ENCODE results near the gene OSBPL5. TPM values are rescaled to one million over a fixed set of nuclear protein-coding genes. Genes with fewer than 3 reads are reported as not detected.

Gene OSBPL5
- total RNA-seq, 1 experiment from 2014 or later = 16.1 TPM

DNA sequence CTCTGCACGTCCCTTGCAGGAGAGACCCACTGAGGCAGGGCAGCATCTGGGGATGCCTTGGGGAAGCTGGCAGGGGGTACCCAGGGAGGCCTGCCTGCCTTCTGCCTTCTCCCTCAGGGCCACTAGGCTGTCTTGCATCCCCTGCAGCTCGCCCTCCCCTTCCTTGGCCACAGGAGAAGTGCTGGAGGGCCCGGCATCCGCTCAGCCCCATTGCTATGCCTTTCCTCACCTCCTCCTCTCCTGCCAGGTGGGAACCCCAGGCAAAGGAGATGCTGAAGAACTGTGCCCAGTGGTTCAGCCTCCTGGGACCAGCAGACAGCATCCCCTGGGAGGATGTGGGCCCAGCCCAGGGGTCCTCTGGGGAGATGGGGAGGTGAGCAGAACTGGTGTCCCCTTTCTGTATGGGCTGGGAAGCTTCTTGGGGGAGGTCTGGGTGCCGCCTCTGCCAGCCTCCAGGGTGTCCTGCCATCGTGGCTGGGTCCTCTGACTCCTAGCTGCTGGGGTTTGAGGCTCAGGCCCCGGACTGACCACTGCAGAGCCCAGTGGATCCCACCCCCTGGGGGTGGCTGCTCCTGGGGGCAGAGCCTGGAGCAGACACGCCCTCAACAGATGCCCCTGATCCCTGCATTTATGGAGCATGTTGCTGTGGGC, 32.9 kb upstream of the OSBPL5 start:
- Mint-ChIP-seq H3K9me3 (no peaks in the 10 kb centered on the region), H3K36me3 (ENCODE audit: insufficient read depth in 1 of 3, low read depth in 3 of 3) (no peaks in the 10 kb centered on the region), H3K27ac (no peak overlapping the region; a peak in 1 of 7 replicates), H3K27me3 (ENCODE audit: low read depth) (peaks cover 35% of the 10 kb centered on the region), H3K4me1 (peaks cover 9 to 22% of the 10 kb centered on the region in 2 experiments), H3K4me3 (no peak overlapping the region)
- no peak overlapping the region for H3T11ph ChIP-seq (ENCODE audit: low read length)
- H4K8ac ChIP-seq (replicated peaks; ENCODE audit: insufficient read length, low read depth, low read length) = no peak overlapping the region
- no peak overlapping the region for H4K91ac ChIP-seq (ENCODE audit: insufficient read length, low read depth, low read length)
- TF ChIP-seq, protein P1, sequence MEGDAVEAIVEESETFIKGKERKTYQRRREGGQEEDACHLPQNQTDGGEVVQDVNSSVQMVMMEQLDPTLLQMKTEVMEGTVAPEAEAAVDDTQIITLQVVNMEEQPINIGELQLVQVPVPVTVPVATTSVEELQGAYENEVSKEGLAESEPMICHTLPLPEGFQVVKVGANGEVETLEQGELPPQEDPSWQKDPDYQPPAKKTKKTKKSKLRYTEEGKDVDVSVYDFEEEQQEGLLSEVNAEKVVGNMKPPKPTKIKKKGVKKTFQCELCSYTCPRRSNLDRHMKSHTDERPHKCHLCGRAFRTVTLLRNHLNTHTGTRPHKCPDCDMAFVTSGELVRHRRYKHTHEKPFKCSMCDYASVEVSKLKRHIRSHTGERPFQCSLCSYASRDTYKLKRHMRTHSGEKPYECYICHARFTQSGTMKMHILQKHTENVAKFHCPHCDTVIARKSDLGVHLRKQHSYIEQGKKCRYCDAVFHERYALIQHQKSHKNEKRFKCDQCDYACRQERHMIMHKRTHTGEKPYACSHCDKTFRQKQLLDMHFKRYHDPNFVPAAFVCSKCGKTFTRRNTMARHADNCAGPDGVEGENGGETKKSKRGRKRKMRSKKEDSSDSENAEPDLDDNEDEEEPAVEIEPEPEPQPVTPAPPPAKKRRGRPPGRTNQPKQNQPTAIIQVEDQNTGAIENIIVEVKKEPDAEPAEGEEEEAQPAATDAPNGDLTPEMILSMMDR (conservative IDR thresholded peaks at IDR 0.05) = no peak
- DNase-seq = no peak
- H2BK15ac ChIP-seq (ENCODE audit: low read depth, low read length) = no peak overlapping the region
- H3K27ac ChIP-seq (ENCODE audit: insufficient read length, low read depth, low read length) = no peak overlapping the region
- no peaks in the 10 kb centered on the region for H3K79me2 ChIP-seq (ENCODE audit: insufficient read depth, low read length)
- no peak overlapping the region for H3K4me2 ChIP-seq (ENCODE audit: insufficient read depth, insufficient read length, low read length)
- H2BK12ac ChIP-seq (ENCODE audit: insufficient read length, low read depth, low read length) = no peak overlapping the region
- H2BK120ac ChIP-seq (ENCODE audit: low read depth, low read length, poor library complexity, severe bottlenecking) = no peak overlapping the region
- no peak overlapping the region for H2AK5ac ChIP-seq (ENCODE audit: insufficient read length, low read length)
- peaks cover 1% of the 10 kb centered on the region for H3K23me2 ChIP-seq (ENCODE audit: insufficient read length, low read depth, low read length, poor library complexity, severe bottlenecking)
- WGBS (ENCODE audit: extremely low coverage, insufficient read length, low lambda C conversion rate) = no CpG with 5 or more reads among the region's 8 CpGs
- H3K9me3 ChIP-seq (ENCODE audit: control insufficient read depth, low read depth, low read length) = no peaks in the 10 kb centered on the region
- no peak overlapping the region for H2BK20ac ChIP-seq (ENCODE audit: low read depth, low read length, poor library complexity, severe bottlenecking)
- H3K56ac ChIP-seq (ENCODE audit: insufficient read length, low read depth, low read length) = no peak overlapping the region
- H2BK5ac ChIP-seq (ENCODE audit: insufficient read length, low read length) = no peak overlapping the region
- H3K4me1 ChIP-seq (ENCODE audit: insufficient read depth, low read length) = no peaks in the 10 kb centered on the region
- H3K14ac ChIP-seq (ENCODE audit: insufficient read depth, low read length) = no peak overlapping the region; the same call in 1 of the 2 replicates
- no peak overlapping the region for H3K18ac ChIP-seq (ENCODE audit: insufficient read length, low read depth, low read length)
- H3K9ac ChIP-seq (ENCODE audit: extremely low read depth, insufficient read length, low read length) = no peak overlapping the region
- no peak overlapping the region for H3K4ac ChIP-seq (ENCODE audit: low read depth, low read length)
- H3K27me3 ChIP-seq (ENCODE audit: insufficient read depth, low read length) = peaks cover 6% of the 10 kb centered on the region; the same call in 1 of the 2 replicates
- no peaks in the 10 kb centered on the region for H3K79me1 ChIP-seq (ENCODE audit: insufficient read depth, low read depth, low read length, poor library complexity, severe bottlenecking)
- H4K20me1 ChIP-seq (ENCODE audit: control insufficient read depth, insufficient read depth, insufficient read length) = no peaks in the 10 kb centered on the region
- no peak overlapping the region for H4K5ac ChIP-seq (ENCODE audit: insufficient read length, low read depth, low read length)
- no peak overlapping the region for H3K23ac ChIP-seq (ENCODE audit: insufficient read length, low read depth, low read length)
- H2AFZ ChIP-seq (ENCODE audit: low read length) = no peak overlapping the region
